H1 (cell line): ENCODE results near the gene CALD1. TPM values are rescaled to one million over a fixed set of nuclear protein-coding genes. Genes with fewer than 3 reads are reported as not detected.

Experiments
- CTCF ChIA-PET: fragments of 300-600 bp; sonication (Branson Sonifier 250); formaldehyde crosslinking; loops from one replicate; lab custom pipeline; 2021; ENCODE audit not compliant: partially characterized antibody; lab: Charles Lee
- POLR2A ChIA-PET: fragments of 300-600 bp; sonication (Branson Sonifier 250); formaldehyde crosslinking; loops from one replicate; lab custom pipeline; 2021; ENCODE audit warnings: inconsistent platforms; ENCODE audit not compliant: partially characterized antibody; lab: Charles Lee
- DNase-seq, 2 experiments: peaks; one replicate each; pipeline versions ENCODE4 v3.0.0 to v3.0.0-alpha.2; 2010 to 2022; ENCODE audit warnings: low spot score in 2 of 2, low read depth in 1 of 2, mixed read lengths in 1 of 2
- FAIRE-seq: peaks from 2 replicates; lab custom pipeline; 2011; peaks lifted over from hg19 to GRCh38; lab: Jason Lieb, UNC
- H2AFZ ChIP-seq: 2 replicates; pipeline ENCODE4 v1.8.1; 2012; ENCODE audit warnings: low read length, inconsistent platforms
- H2AK5ac ChIP-seq: 2 replicates; pipeline ENCODE4 v1.6.1; 2013; ENCODE audit warnings: low read depth, low read length
- H2BK120ac ChIP-seq: replicated peaks from 2 replicates; pipeline ENCODE3; 2013; ENCODE audit warnings: low read depth, low read length, inconsistent platforms
- H2BK12ac ChIP-seq: 2 replicates; pipeline ENCODE4 v1.6.1; 2013; ENCODE audit warnings: low read depth, low read length
- H2BK15ac ChIP-seq: 2 replicates; pipeline ENCODE4 v1.6.1; 2013; ENCODE audit warnings: low read length
- H2BK20ac ChIP-seq: 2 replicates; pipeline ENCODE4 v1.6.1; 2013; ENCODE audit warnings: low read length
- H2BK5ac ChIP-seq: 2 replicates; pipeline ENCODE4 v1.6.1; 2013; ENCODE audit warnings: low read depth, low read length
- H3K14ac ChIP-seq: 2 replicates; pipeline ENCODE4 v1.6.1; 2013; ENCODE audit warnings: inconsistent platforms; ENCODE audit not compliant: insufficient read length
- H3K18ac ChIP-seq: 2 replicates; pipeline ENCODE4 v1.6.1; 2013; ENCODE audit warnings: low read length; ENCODE audit errors: extremely low read depth
- H3K23ac ChIP-seq: 2 replicates; pipeline ENCODE4 v1.6.1; 2013; ENCODE audit warnings: inconsistent platforms; ENCODE audit not compliant: insufficient read length
- H3K23me2 ChIP-seq: 2 replicates; pipeline ENCODE4 v1.6.1; 2013; ENCODE audit warnings: low read depth, low read length
- H3K27ac ChIP-seq: 2 replicates; pipeline ENCODE4 v1.6.1; 2011; ENCODE audit warnings: low read depth, low read length, inconsistent platforms
- H3K27me3 ChIP-seq, 4 experiments: replicated peaks in 1 of 4; 1 replicate in 1 of 4; 2 replicates in 3 of 4; pipeline versions ENCODE4 v1.6.1 to v1.8.1; 2011 to 2013; ENCODE audit warnings: low read length in 3 of 4, mild to moderate bottlenecking in 3 of 4, inconsistent platforms in 2 of 4, mixed read lengths in 2 of 4, moderate library complexity in 1 of 4; ENCODE audit not compliant: control insufficient read depth in 3 of 4, insufficient read depth in 3 of 4; ENCODE audit errors: extremely low read depth in 1 of 4
- H3K36me3 ChIP-seq, 4 experiments: 2 replicates each; pipeline versions ENCODE4 v1.6.1 to v1.8.1; 2011 to 2013; ENCODE audit warnings: mild to moderate bottlenecking in 4 of 4, low read length in 3 of 4, moderate library complexity in 2 of 4, control low read depth in 1 of 4, inconsistent platforms in 1 of 4; ENCODE audit not compliant: insufficient read depth in 4 of 4, control insufficient read depth in 2 of 4
- H3K4ac ChIP-seq: replicated peaks from 2 replicates; pipeline ENCODE3; 2013; ENCODE audit warnings: low read length, low read depth, mixed read lengths, inconsistent platforms; ENCODE audit not compliant: insufficient read length
- H3K4me1 ChIP-seq, 4 experiments: replicated peaks in 1 of 4; 1 replicate in 1 of 4; 2 replicates in 3 of 4; pipeline versions ENCODE4 v1.6.1 to v1.8.1; 2011 to 2013; ENCODE audit warnings: low read length in 3 of 4, inconsistent platforms in 2 of 4, mixed read lengths in 1 of 4; ENCODE audit not compliant: insufficient read depth in 4 of 4, control insufficient read depth in 3 of 4
- H3K4me2 ChIP-seq, 2 experiments: 2 replicates each; pipeline versions ENCODE4 v1.6.1 to v1.8.1; 2011 to 2013; ENCODE audit warnings: low read depth in 2 of 2, low read length in 2 of 2, control low read depth in 1 of 2, inconsistent platforms in 1 of 2, mild to moderate bottlenecking in 1 of 2; ENCODE audit not compliant: insufficient read depth in 1 of 2
- H3K4me3 ChIP-seq, 4 experiments: fragments of 200-600, 300-600 bp in 1 of 4; sonication (generic), shearing (Covaris generic), sonication (Bioruptor Twin) in 1 of 4; 2 replicates each; pipeline versions ENCODE4 v1.5.1 to v1.8.1; 2011 to 2016; ENCODE audit warnings: low read length in 4 of 4, low read depth in 3 of 4, control low read depth in 2 of 4, inconsistent platforms in 2 of 4, mild to moderate bottlenecking in 2 of 4, mixed read lengths in 1 of 4, moderate library complexity in 1 of 4; ENCODE audit not compliant: insufficient read depth in 2 of 4; ENCODE audit errors: extremely low read depth in 1 of 4
- H3K56ac ChIP-seq: replicated peaks from 2 replicates; pipeline ENCODE3; 2013; ENCODE audit warnings: low read depth, mild to moderate bottlenecking, mixed read lengths, low read length, inconsistent platforms; ENCODE audit not compliant: insufficient read length
- H3K79me1 ChIP-seq: 2 replicates; pipeline ENCODE4 v1.6.1; 2013; ENCODE audit warnings: low read depth, low read length, control low read depth
- H3K79me2 ChIP-seq, 2 experiments: 2 replicates each; pipeline versions ENCODE4 v1.6.1 to v1.8.1; 2012 to 2013; ENCODE audit warnings: low read length in 2 of 2, mild to moderate bottlenecking in 2 of 2, inconsistent platforms in 1 of 2; ENCODE audit not compliant: insufficient read depth in 2 of 2, control insufficient read depth in 1 of 2
- H3K9ac ChIP-seq, 4 experiments: replicated peaks in 1 of 4; 1 replicate in 1 of 4; 2 replicates in 3 of 4; pipeline versions ENCODE4 v1.6.1 to v1.8.1; 2011 to 2013; ENCODE audit warnings: low read depth in 3 of 4, low read length in 3 of 4, control low read depth in 2 of 4, mild to moderate bottlenecking in 2 of 4, moderate library complexity in 2 of 4, inconsistent platforms in 1 of 4; ENCODE audit errors: extremely low read depth in 1 of 4
- H3K9me3 ChIP-seq, 2 experiments: 2 replicates each; pipeline versions ENCODE4 v1.6.1 to v1.8.1; 2012 to 2013; ENCODE audit warnings: mild to moderate bottlenecking in 2 of 2, moderate library complexity in 2 of 2, control low read depth in 1 of 2, inconsistent platforms in 1 of 2, low read depth in 1 of 2, low read length in 1 of 2, mixed read lengths in 1 of 2; ENCODE audit not compliant: insufficient read depth in 2 of 2
- H4K20me1 ChIP-seq, 2 experiments: replicated peaks in 1 of 2; 2 replicates each; pipeline versions ENCODE3 to v1.8.1; 2011 to 2013; ENCODE audit warnings: inconsistent platforms in 2 of 2, low read length in 2 of 2, mild to moderate bottlenecking in 1 of 2; ENCODE audit not compliant: insufficient read depth in 2 of 2, control insufficient read depth in 1 of 2
- H4K5ac ChIP-seq: 2 replicates; pipeline ENCODE4 v1.6.1; 2013; ENCODE audit warnings: low read length, low read depth, mixed read lengths, inconsistent platforms; ENCODE audit not compliant: insufficient read length
- H4K8ac ChIP-seq: 2 replicates; pipeline ENCODE4 v1.8.0; 2013; ENCODE audit warnings: mild to moderate bottlenecking, moderate library complexity, low read length, inconsistent platforms; ENCODE audit not compliant: insufficient read depth; ENCODE audit errors: extremely low read depth
- H4K91ac ChIP-seq: replicated peaks from 2 replicates; pipeline ENCODE3; 2013; ENCODE audit warnings: low read length, mixed read lengths, inconsistent platforms; ENCODE audit not compliant: insufficient read length
- EZH2 ChIP-seq: fragments of 200-600 bp; sonication (generic); IDR thresholded peaks from 2 replicates; pipeline ENCODE4 v1.7.1; 2012; ENCODE audit warnings: low read depth, mild to moderate bottlenecking, moderate library complexity, low read length, inconsistent platforms; ENCODE audit not compliant: severe bottlenecking
- WGBS, 2 experiments: shearing (Covaris generic) in 1 of 2; methylation state at CpG; one replicate each; pipeline versions ENCODE4 v1.1.6 to v1.1.7; 2013 to 2015; ENCODE audit warnings: low lambda C conversion rate in 2 of 2, mixed read lengths in 2 of 2, inconsistent platforms in 1 of 2, low coverage in 1 of 2, missing lambda C conversion rate in 1 of 2; ENCODE audit not compliant: insufficient replicate concordance in 2 of 2, insufficient coverage in 1 of 2, insufficient read length in 1 of 2; ENCODE audit errors: extremely low coverage in 1 of 2, missing lambda C conversion rate in 1 of 2; 5-methylcytosine and 5-hydroxymethylcytosine counted together
- polyA plus RNA-seq, 7 experiments: library from polyadenylated mRNA; depleted of rRNA in 3 of 7; stranded (reverse) in 5 of 7; unstranded in 2 of 7; fragments of >200 nt in 5 of 7; fragments of 200-250 nt in 2 of 7; gene quantifications; 1 replicate in 5 of 7; 2 replicates in 1 of 7; 4 replicates in 1 of 7; pipeline versions ENCODE4 v1.2.1 to v1.2.3, GENCODE V29; 2011 to 2013; ENCODE audit warnings: missing spikeins in 2 of 7, mixed read lengths in 2 of 7
- total RNA-seq: library from RNA; stranded (reverse); fragmentation: NEBNext Ultra II Directional; extraction: Animal tissue kit (Norgen Biotek cat#: 25700); gene quantifications from 2 replicates; pipeline ENCODE4 v1.2.1, GENCODE V29; 2021

The CALD1 gene
- total and polyA plus RNA-seq, 2 of the 8 experiments (the other 6 are each of a cell fraction or from before 2014, with no cell fraction given) = 34.3 to 177 TPM

DNA sequence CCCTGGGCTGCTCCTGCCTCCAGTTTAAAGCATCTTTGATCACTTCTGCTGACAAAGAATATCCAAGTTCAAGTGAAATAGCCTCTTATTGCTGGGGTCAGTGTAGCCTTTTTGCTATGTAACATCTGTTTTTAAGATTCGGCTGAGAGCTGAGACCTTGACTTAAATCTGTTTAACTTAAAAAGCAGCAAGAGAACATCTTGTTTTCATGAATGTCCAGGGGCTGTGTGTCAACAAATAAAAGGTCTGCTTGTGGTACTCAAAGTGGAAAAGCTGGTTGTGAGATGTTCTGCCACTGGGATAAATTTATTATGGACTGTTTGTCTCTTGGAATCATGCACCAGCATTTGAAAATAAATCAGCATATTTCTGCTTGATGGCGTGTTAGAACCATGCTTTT, 73.2 kb downstream of the CALD1 start:
- Histone ChIP-seq H3K27me3 (no peaks in the 10 kb centered on the region), H2BK15ac (no peak overlapping the region), H4K20me1 (no peaks in the 10 kb centered on the region), H3K4me3 (no peak overlapping the region), H2BK20ac (no peak overlapping the region), H3K36me3 (no peaks in the 10 kb centered on the region), H3K18ac (no peak overlapping the region), H2BK120ac (no peak overlapping the region), H3K9me3 (no peaks in the 10 kb centered on the region), H3K27ac (no peak overlapping the region), H4K5ac (no peak overlapping the region), H2AK5ac (no peak overlapping the region), H3K14ac (no peak overlapping the region), H3K23ac (no peak overlapping the region), H2AFZ (no peak overlapping the region), H3K79me2 (no peaks in the 10 kb centered on the region), H3K9ac (no peak overlapping the region), H2BK12ac (no peak overlapping the region), H3K4me1 (peaks cover 0 to 7% (median 2%) of the 10 kb centered on the region in 4 experiments; a peak in 3 of 7 replicates), H3K79me1 (no peaks in the 10 kb centered on the region; the same call in 1 of the 2 replicates), H3K56ac (no peak overlapping the region), H4K91ac (no peak overlapping the region), H2BK5ac (no peak overlapping the region), H4K8ac (no peak overlapping the region), H3K4ac (no peak overlapping the region), H3K23me2 (no peaks in the 10 kb centered on the region), H3K4me2 (no peak overlapping the region)
- POLR2A ChIA-PET = interaction anchor here (1.1 kb wide), 1 partner anchor 8 kb away, joined by 3 read pairs; no protein-coding TSS in a partner anchor
- no peak for FAIRE-seq
- CTCF ChIA-PET = interaction anchor here (1.0 to 1.2 kb wide), 3 partner anchors 22 to 167 kb away, joined by 3 read pairs; no protein-coding TSS in a partner anchor
- no peak for DNase-seq
- WGBS, 2 experiments = 90% methylated on average over 2 of the region's 2 CpGs; no CpG with 5 or more reads in 1 of the 2 experiments
- TF ChIP-seq EZH2 = no peak
